Activated B cell treated with CpG ODN at 0.5 μM for 24 hours (primary cell): ENCODE data around the gene KRTAP21-3. TPM values are rescaled to one million over a fixed set of nuclear protein-coding genes. Genes with fewer than 3 reads are reported as not detected.

Source experiments
- ATAC-seq: fragments of 200-7000 bp; cut with Tn5 transposase; one replicate; pipeline ENCODE4 v1.10.0; 2021; ENCODE audit warnings: low read depth, mild to moderate bottlenecking, moderate library complexity
- CTCF ChIA-PET: fragments of 350-600 bp; sonication (Branson Sonifier 250); formaldehyde crosslinking; loops from one replicate; lab custom pipeline; 2021; ENCODE audit warnings: antibody characterized with exemption; lab: Charles Lee
- POLR2A ChIA-PET: fragments of 350-600 bp; sonication (Branson Sonifier 250); formaldehyde crosslinking; loops from one replicate; lab custom pipeline; 2021; ENCODE audit warnings: antibody characterized with exemption; lab: Charles Lee
- DNase-seq: peaks from one replicate; pipeline ENCODE4 v3.0.0; 2022
- H3K27ac Mint-ChIP-seq: one replicate; pipeline ENCODE4 v1.8.0; 2020; ENCODE audit warnings: mixed read lengths
- H3K27me3 Mint-ChIP-seq: one replicate; pipeline ENCODE4 v1.8.0; 2021; ENCODE audit warnings: mixed read lengths
- H3K36me3 Mint-ChIP-seq: one replicate; pipeline ENCODE4 v1.8.0; 2021; ENCODE audit warnings: low read depth, mixed read lengths
- H3K4me1 Mint-ChIP-seq: one replicate; pipeline ENCODE4 v1.8.0; 2021; ENCODE audit warnings: mixed read lengths
- H3K4me3 Mint-ChIP-seq: one replicate; pipeline ENCODE4 v1.8.0; 2020; ENCODE audit warnings: mild to moderate bottlenecking, mixed read lengths
- H3K9me3 Mint-ChIP-seq: one replicate; pipeline ENCODE4 v1.8.0; 2020; ENCODE audit warnings: mixed read lengths
- intact Hi-C: fragments of 100-400 bp; cut with micrococcal nuclease; formaldehyde crosslinking; loops from one replicate; pipeline ENCODE4 v1.15.1; 2024
- total RNA-seq: library from RNA; stranded (reverse); gene quantifications from 2 replicates; pipeline ENCODE4 v1.2.3, GENCODE V29; 2022
- TF ChIP-seq, protein P1 (sequence below): fragments of 200-600 bp; IDR thresholded peaks from one replicate; pipeline ENCODE4 v1.8.0; 2022; ENCODE audit warnings: antibody characterized with exemption, mild to moderate bottlenecking

Gene KRTAP21-3
- total RNA-seq, 1 donor from 2014 or later: not detected

- intact Hi-C loops: no loop called here
- no peaks in the 10 kb centered on the region for H3K27me3 Mint-ChIP-seq
- H3K27ac Mint-ChIP-seq: no peak overlapping the region
- POLR2A ChIA-PET: no interaction called here
- peaks cover 8% of the 10 kb centered on the region for H3K9me3 Mint-ChIP-seq
- CTCF ChIA-PET: no interaction called here
- TF ChIP-seq, protein P1, sequence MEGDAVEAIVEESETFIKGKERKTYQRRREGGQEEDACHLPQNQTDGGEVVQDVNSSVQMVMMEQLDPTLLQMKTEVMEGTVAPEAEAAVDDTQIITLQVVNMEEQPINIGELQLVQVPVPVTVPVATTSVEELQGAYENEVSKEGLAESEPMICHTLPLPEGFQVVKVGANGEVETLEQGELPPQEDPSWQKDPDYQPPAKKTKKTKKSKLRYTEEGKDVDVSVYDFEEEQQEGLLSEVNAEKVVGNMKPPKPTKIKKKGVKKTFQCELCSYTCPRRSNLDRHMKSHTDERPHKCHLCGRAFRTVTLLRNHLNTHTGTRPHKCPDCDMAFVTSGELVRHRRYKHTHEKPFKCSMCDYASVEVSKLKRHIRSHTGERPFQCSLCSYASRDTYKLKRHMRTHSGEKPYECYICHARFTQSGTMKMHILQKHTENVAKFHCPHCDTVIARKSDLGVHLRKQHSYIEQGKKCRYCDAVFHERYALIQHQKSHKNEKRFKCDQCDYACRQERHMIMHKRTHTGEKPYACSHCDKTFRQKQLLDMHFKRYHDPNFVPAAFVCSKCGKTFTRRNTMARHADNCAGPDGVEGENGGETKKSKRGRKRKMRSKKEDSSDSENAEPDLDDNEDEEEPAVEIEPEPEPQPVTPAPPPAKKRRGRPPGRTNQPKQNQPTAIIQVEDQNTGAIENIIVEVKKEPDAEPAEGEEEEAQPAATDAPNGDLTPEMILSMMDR: no peak
- no peaks in the 10 kb centered on the region for H3K4me1 Mint-ChIP-seq
- no peaks in the 10 kb centered on the region for H3K36me3 Mint-ChIP-seq
- no peak for DNase-seq
- ATAC-seq: no peak
- no peak overlapping the region for H3K4me3 Mint-ChIP-seq
These were observed 21.9 kb upstream of the KRTAP21-3 start for GRCh38 chr21:30740462-30740861.

DNA sequence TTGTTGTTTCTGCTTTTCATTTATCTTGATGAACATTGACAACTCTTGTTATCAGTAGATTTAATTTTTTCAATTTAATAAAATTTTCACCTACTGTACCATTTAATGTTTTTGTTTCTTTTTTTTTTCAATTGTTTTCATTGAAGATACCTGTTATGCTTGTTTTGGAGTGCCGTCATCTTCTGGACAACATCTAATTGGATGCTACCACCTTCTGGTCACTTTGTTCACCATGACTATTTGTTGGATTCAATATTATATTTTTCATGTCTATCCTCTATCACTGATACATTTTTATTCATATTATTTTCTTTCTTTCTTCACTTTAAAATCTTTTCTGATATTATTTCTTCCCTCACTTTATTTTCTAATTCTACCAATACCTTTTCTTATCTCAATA lies 14.4 kb upstream of the KRTAP21-3 start:
- POLR2A ChIA-PET: no interaction called here
- Mint-ChIP-seq H3K4me3 (no peak overlapping the region), H3K4me1 (no peaks in the 10 kb centered on the region), H3K9me3 (peaks cover 7% of the 10 kb centered on the region), H3K36me3 (no peaks in the 10 kb centered on the region), H3K27ac (no peak overlapping the region), H3K27me3 (no peaks in the 10 kb centered on the region)
- intact Hi-C loops: no loop called here
- no peak for ATAC-seq
- no peak for DNase-seq
- TF ChIP-seq, protein P1: no peak
- CTCF ChIA-PET: no interaction called here

GRCh38 chr21:30726726-30727125 lies 8.1 kb upstream of the KRTAP21-3 start:
- Mint-ChIP-seq H3K4me1 (no peaks in the 10 kb centered on the region), H3K4me3 (no peak overlapping the region), H3K27ac (no peak overlapping the region), H3K36me3 (no peaks in the 10 kb centered on the region), H3K9me3 (peaks cover 9% of the 10 kb centered on the region), H3K27me3 (no peaks in the 10 kb centered on the region)
- intact Hi-C loops: no loop called here
- TF ChIP-seq, protein P1: no peak
- DNase-seq (no peak), ATAC-seq (no peak)
- POLR2A ChIA-PET: no interaction called here
- CTCF ChIA-PET: no interaction called here

DNA sequence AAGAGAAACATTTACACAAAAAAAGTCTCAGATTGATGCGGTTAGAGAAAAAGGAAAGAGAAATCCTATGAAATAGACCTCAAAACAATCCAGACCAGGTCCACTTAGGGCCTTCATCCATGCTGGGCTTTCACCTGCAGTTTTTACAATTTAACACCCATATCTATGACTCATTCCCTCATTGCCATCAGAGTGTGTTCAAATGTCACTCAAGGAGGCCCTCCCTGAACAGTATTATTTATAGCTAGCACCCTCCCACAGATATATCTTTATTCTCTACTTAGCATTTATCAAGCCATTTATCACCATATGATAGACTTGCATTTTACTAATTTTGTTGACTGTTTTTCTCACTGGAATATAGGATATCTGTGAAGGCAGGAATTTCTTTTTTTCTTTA lies 824 bp upstream of the KRTAP21-3 start:
- ATAC-seq: no peak
- no peak overlapping the region for H3K4me3 Mint-ChIP-seq
- DNase-seq: no peak
- no peaks in the 10 kb centered on the region for H3K27me3 Mint-ChIP-seq
- peaks cover 2% of the 10 kb centered on the region for H3K9me3 Mint-ChIP-seq
- CTCF ChIA-PET: interaction anchor here (0.6 kb wide), 1 partner anchor 161 kb away, joined by 3 read pairs; no protein-coding TSS in a partner anchor
- intact Hi-C loops: no loop called here
- H3K27ac Mint-ChIP-seq: no peak overlapping the region
- POLR2A ChIA-PET: no interaction called here
- TF ChIP-seq, protein P1: no peak
- no peaks in the 10 kb centered on the region for H3K4me1 Mint-ChIP-seq
- H3K36me3 Mint-ChIP-seq: no peaks in the 10 kb centered on the region

DNA sequence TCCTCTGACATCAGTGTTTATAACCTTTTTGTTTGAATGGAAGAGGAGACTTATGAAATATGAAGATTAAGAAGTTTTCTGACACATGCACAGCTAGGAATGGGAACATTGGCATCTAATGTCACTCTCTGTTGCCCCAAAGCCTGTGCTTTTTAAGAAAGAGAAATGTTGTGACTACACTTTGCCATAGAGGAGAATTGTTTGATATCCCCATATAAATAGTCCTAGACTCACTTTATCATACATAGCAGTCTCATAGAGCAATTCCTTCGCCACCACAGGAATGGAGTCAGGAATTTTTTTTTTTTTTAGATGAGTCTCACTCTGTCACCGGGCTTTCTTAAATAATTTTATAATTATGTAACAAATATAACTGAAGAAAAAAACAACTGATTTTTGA lies 1.5 kb downstream of the KRTAP21-3 start:
- POLR2A ChIA-PET: no interaction called here
- ATAC-seq: no peak
- Mint-ChIP-seq H3K4me3 (no peak overlapping the region), H3K27ac (no peak overlapping the region), H3K9me3 (peaks cover 2% of the 10 kb centered on the region), H3K36me3 (no peaks in the 10 kb centered on the region), H3K27me3 (no peaks in the 10 kb centered on the region), H3K4me1 (no peaks in the 10 kb centered on the region)
- CTCF ChIA-PET: no interaction called here
- no peak for DNase-seq
- TF ChIP-seq, protein P1: no peak
- intact Hi-C loops: no loop called here
